Endothelial cell of umbilical vein (primary cell): ENCODE results near the gene SLC29A3. TPM values are rescaled to one million over a fixed set of nuclear protein-coding genes. Genes with fewer than 3 reads are reported as not detected.

Experiments used
- BruUV-seq: library from RNA; stranded (reverse); fragments of 400-500 nt; replicated peaks from 2 replicates; lab custom pipeline; 2021; lab: Mats Ljungman, UMichigan
- CTCF ChIA-PET: fragments of 300-600, 350-600 bp; sonication (Branson Sonifier 250); formaldehyde crosslinking; loops from one replicate; lab custom pipeline; 2021; ENCODE audit warnings: antibody characterized with exemption, inconsistent platforms; lab: Charles Lee
- POLR2A ChIA-PET: fragments of 300-600, 350-600 bp; sonication (Branson Sonifier 250); formaldehyde crosslinking; loops from one replicate; lab custom pipeline; 2021; ENCODE audit warnings: antibody characterized with exemption, inconsistent platforms; lab: Charles Lee
- DNase-seq: peaks from one replicate; pipeline ENCODE4 v3.0.0-alpha.2; 2011; ENCODE audit warnings: low read depth, low spot score
- FAIRE-seq: peaks from 2 replicates; lab custom pipeline; 2011; peaks lifted over from hg19 to GRCh38; lab: Jason Lieb, UNC
- H2AFZ ChIP-seq: 2 replicates; pipeline ENCODE4 v1.6.0; 2012; ENCODE audit warnings: low read depth, low read length, control low read depth, inconsistent platforms
- H3K27ac ChIP-seq: 2 replicates; pipeline ENCODE4 v1.5.1; 2011; ENCODE audit warnings: low read depth, mild to moderate bottlenecking, control low read depth, low read length, moderate library complexity; ENCODE audit not compliant: insufficient read depth
- H3K27me3 ChIP-seq, 2 experiments: 2 replicates each; pipeline versions ENCODE4 v1.6.0 to v1.6.1; 2011; ENCODE audit warnings: low read length in 2 of 2, mixed read lengths in 1 of 2; ENCODE audit not compliant: control insufficient read depth in 2 of 2, insufficient read depth in 2 of 2
- H3K36me3 ChIP-seq, 2 experiments: 2 replicates in 1 of 2; 3 replicates in 1 of 2; pipeline ENCODE4 v1.5.1; 2011; ENCODE audit warnings: low read length in 2 of 2, mild to moderate bottlenecking in 1 of 2, moderate library complexity in 1 of 2; ENCODE audit not compliant: control insufficient read depth in 2 of 2, insufficient read depth in 2 of 2; ENCODE audit errors: extremely low read depth in 1 of 2
- H3K4me1 ChIP-seq: 3 replicates; pipeline ENCODE4 v1.5.1; 2011; ENCODE audit warnings: mild to moderate bottlenecking, low read length; ENCODE audit not compliant: control insufficient read depth, insufficient read depth; ENCODE audit errors: extremely low read depth
- H3K4me2 ChIP-seq: 2 replicates; pipeline ENCODE4 v1.6.1; 2011; ENCODE audit warnings: low read length, control low read depth, mixed read lengths; ENCODE audit not compliant: insufficient read depth
- H3K4me3 ChIP-seq, 3 experiments: fragments of 200-600 bp in 1 of 3; sonication (generic), shearing (Covaris generic) in 1 of 3; replicated peaks in 1 of 3; 2 replicates each; pipeline ENCODE4 v1.5.1; 2011 to 2016; ENCODE audit warnings: control low read depth in 3 of 3, low read length in 3 of 3, mild to moderate bottlenecking in 2 of 3, inconsistent platforms in 1 of 3, low read depth in 1 of 3, moderate library complexity in 1 of 3; ENCODE audit not compliant: insufficient read depth in 1 of 3
- H3K79me2 ChIP-seq: 2 replicates; pipeline ENCODE4 v1.6.0; 2012; ENCODE audit warnings: low read length, inconsistent platforms; ENCODE audit not compliant: control insufficient read depth, insufficient read depth
- H3K9ac ChIP-seq: replicated peaks from 2 replicates; pipeline ENCODE3; 2011; ENCODE audit warnings: low read length, control low read depth; ENCODE audit not compliant: insufficient read depth; ENCODE audit errors: extremely low read depth
- H3K9me1 ChIP-seq: replicated peaks from 3 replicates; pipeline ENCODE4 v1.6.0; 2011; ENCODE audit warnings: mild to moderate bottlenecking, low read length; ENCODE audit not compliant: control insufficient read depth, insufficient read depth; ENCODE audit errors: extremely low read depth
- H3K9me3 ChIP-seq: replicated peaks from 2 replicates; pipeline ENCODE4 v1.5.1; 2012; ENCODE audit warnings: low read length, inconsistent platforms; ENCODE audit not compliant: control insufficient read depth, insufficient read depth
- H4K20me1 ChIP-seq: replicated peaks from 2 replicates; pipeline ENCODE3; 2011; ENCODE audit warnings: mild to moderate bottlenecking, low read length; ENCODE audit not compliant: control insufficient read depth, insufficient read depth; ENCODE audit errors: extremely low read depth
- CTCF ChIP-seq, 2 donors: IDR thresholded peaks; 1 replicate in 1 of 2; 2 replicates in 1 of 2; pipeline ENCODE4 v1.5.1; 2011; ENCODE audit warnings: low read length in 2 of 2, mild to moderate bottlenecking in 2 of 2, moderate library complexity in 2 of 2, control low read depth in 1 of 2, inconsistent platforms in 1 of 2, low read depth in 1 of 2; ENCODE audit not compliant: insufficient read depth in 1 of 2; ENCODE audit errors: extremely low read depth in 1 of 2
- EZH2 ChIP-seq: IDR thresholded peaks from 2 replicates; pipeline ENCODE4 v1.6.1; 2012; ENCODE audit warnings: borderline replicate concordance, low read depth, mild to moderate bottlenecking, moderate library complexity, low read length, inconsistent platforms; ENCODE audit not compliant: severe bottlenecking
- FOS ChIP-seq: IDR thresholded peaks from 2 replicates; pipeline ENCODE4 v1.6.1; 2011; ENCODE audit warnings: mild to moderate bottlenecking, low read length, moderate library complexity, borderline replicate concordance; ENCODE audit not compliant: insufficient read depth
- GATA2 ChIP-seq: IDR thresholded peaks from 2 replicates; pipeline ENCODE4 v1.7.0; 2011; ENCODE audit warnings: low read depth, mild to moderate bottlenecking, moderate library complexity, mixed read lengths, low read length; ENCODE audit not compliant: insufficient read length, insufficient read depth
- JUN ChIP-seq: IDR thresholded peaks from 2 replicates; pipeline ENCODE4 v1.6.1; 2011; ENCODE audit warnings: borderline replicate concordance, low read depth; ENCODE audit not compliant: insufficient read length, insufficient read depth
- MYC ChIP-seq: IDR thresholded peaks from one replicate; pipeline ENCODE4 v1.6.1; 2011; ENCODE audit warnings: mild to moderate bottlenecking, low read depth, low read length
- POLR2A ChIP-seq: IDR thresholded peaks from 2 replicates; pipeline ENCODE4 v1.6.1; 2012; ENCODE audit warnings: low read depth, mild to moderate bottlenecking, control low read depth, low read length
- POLR2AphosphoS5 ChIP-seq: IDR thresholded peaks from 2 replicates; pipeline ENCODE4 v1.6.1; 2012; ENCODE audit warnings: low read depth, mild to moderate bottlenecking, control low read depth, low read length, moderate library complexity; ENCODE audit not compliant: insufficient read depth
- dilution Hi-C: fragments of 300-500 bp; cut with MboI; formaldehyde crosslinking; loops from one replicate; pipeline ENCODE4 v1.15.0; 2019; ENCODE audit warnings: low sequenced_read_pairs; ENCODE audit not compliant: extremely low pct_ligation_motif_present
- intact Hi-C: fragments of 100-400 bp; cut with micrococcal nuclease; formaldehyde crosslinking; loops from one replicate; pipeline ENCODE4 v1.10.0; 2022
- polyA plus RNA-seq, 4 experiments: library from polyadenylated mRNA; depleted of rRNA in 3 of 4; stranded (reverse) in 3 of 4; unstranded in 1 of 4; fragments of >200 nt; gene quantifications; 2 replicates each; pipeline versions ENCODE4 v1.2.1 to v1.2.3, GENCODE V29; 2011 to 2012; ENCODE audit warnings: missing spikeins in 1 of 4
- total RNA-seq: library from RNA; stranded (reverse); gene quantifications from 2 replicates; pipeline ENCODE4 v1.2.3, GENCODE V29; 2021
- TF ChIP-seq, protein P1 (sequence below): IDR thresholded peaks from 2 replicates; pipeline ENCODE4 v1.6.1; 2011; ENCODE audit not compliant: insufficient read depth, insufficient read length

The SLC29A3 gene
- total and polyA plus RNA-seq, 2 donors (not counting 3 experiments of a cell fraction or from before 2014, with no cell fraction given) = 5.0 to 9.1 TPM

DNA sequence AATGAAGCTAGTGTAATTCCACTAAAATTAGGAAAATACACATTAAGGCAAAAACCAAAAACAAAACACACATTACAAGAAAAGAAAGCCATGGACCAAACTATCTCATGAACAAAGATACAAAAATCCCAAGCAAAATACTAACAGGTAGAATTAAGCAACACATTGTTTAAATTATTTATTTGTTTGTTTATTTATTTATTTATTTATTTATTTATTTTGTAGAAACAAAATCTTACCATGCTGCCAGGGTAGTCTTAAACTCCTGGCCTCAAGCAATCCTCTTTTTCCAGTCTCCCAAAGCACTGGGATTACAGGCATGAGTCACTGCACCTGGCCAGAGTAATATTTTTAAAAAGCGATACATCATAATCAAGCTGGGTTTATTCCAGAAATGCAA, 6.8 kb upstream of the SLC29A3 start:
- Histone ChIP-seq H3K79me2 (no peaks in the 10 kb centered on the region), H3K27ac (no peak overlapping the region), H2AFZ (no peak overlapping the region), H3K9me3 (no peaks in the 10 kb centered on the region), H3K4me1 (no peaks in the 10 kb centered on the region), H3K4me3 (no peak overlapping the region), H3K4me2 (no peak overlapping the region), H3K36me3 (no peaks in the 10 kb centered on the region), H4K20me1 (no peaks in the 10 kb centered on the region), H3K27me3 (peaks cover 17 to 20% of the 10 kb centered on the region in 2 experiments), H3K9me1 (no peaks in the 10 kb centered on the region), H3K9ac (no peak overlapping the region)
- dilution Hi-C loops (no loop called here), intact Hi-C loops (loop anchor here (5.0 to 10.0 kb wide), 2 partner anchors 500 to 583 kb away; no protein-coding TSS in a partner anchor)
- ChIA-PET POLR2A (no interaction called here), CTCF (interaction anchor here (2.2 to 6.2 kb wide), 2 partner anchors 258 to 396 kb away, joined by 6 to 111 read pairs; no protein-coding TSS in a partner anchor)
- TF ChIP-seq POLR2AphosphoS5 = no peak
- TF ChIP-seq FOS = no peak
- TF ChIP-seq, protein P1, sequence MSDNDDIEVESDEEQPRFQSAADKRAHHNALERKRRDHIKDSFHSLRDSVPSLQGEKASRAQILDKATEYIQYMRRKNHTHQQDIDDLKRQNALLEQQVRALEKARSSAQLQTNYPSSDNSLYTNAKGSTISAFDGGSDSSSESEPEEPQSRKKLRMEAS = no peak
- TF ChIP-seq EZH2 = no peak
- TF ChIP-seq MYC = no peak
- no peak for TF ChIP-seq CTCF (IDR thresholded peaks at IDR 0.05; ENCODE audit: extremely low read depth in 1 of 2, insufficient read depth in 1 of 2, low read depth in 1 of 2, low read length in 2 of 2)
- no peak for TF ChIP-seq JUN
- no peak for TF ChIP-seq GATA2
- TF ChIP-seq POLR2A = no peak
- no TSS peak for BruUV-seq
- FAIRE-seq = no peak
- DNase-seq = no peak
